BLaER1 treated with 17β-estradiol and CSF1 and Interleukin-3, amounts not matched to agents 10 nM and 100 nM (cell line): ENCODE data around the gene OR10V1.
"Not testable (repeated sequence)": the region's sequence is repeated elsewhere in the genome, so short reads cannot be mapped to it uniquely, and the experiment has no call there.

Experiments used
- H3K27ac ChIP-seq, 11 experiments: shearing (Covaris generic); formaldehyde crosslinking; 2 replicates each; pipeline ENCODE4 v1.8.1; 2022
- H3K27me3 ChIP-seq, 11 experiments: shearing (Covaris generic); formaldehyde crosslinking; 2 replicates each; pipeline ENCODE4 v1.8.1; 2022
- H3K36me3 ChIP-seq, 11 experiments: shearing (Covaris generic); formaldehyde crosslinking; 2 replicates each; pipeline ENCODE4 v1.8.1; 2022
- H3K4me1 ChIP-seq, 10 experiments: shearing (Covaris generic); formaldehyde crosslinking; 2 replicates each; pipeline ENCODE4 v1.8.1; 2022
- H3K4me2 ChIP-seq, 11 experiments: shearing (Covaris generic); formaldehyde crosslinking; 2 replicates each; pipeline ENCODE4 v1.8.1; 2022
- H3K4me3 ChIP-seq, 10 experiments: shearing (Covaris generic); formaldehyde crosslinking; 2 replicates each; pipeline ENCODE4 v1.8.1; 2022
- H3K9ac ChIP-seq, 11 experiments: shearing (Covaris generic); formaldehyde crosslinking; 2 replicates each; pipeline ENCODE4 v1.8.1; 2022
- H3K9me3 ChIP-seq, 11 experiments: shearing (Covaris generic); formaldehyde crosslinking; replicated peaks in 1 of 11; 2 replicates each; pipeline ENCODE4 v1.8.1; 2022
- H4K20me1 ChIP-seq, 11 experiments: shearing (Covaris generic); formaldehyde crosslinking; 2 replicates each; pipeline ENCODE4 v1.8.1; 2022
- Cebpa-rat ChIP-seq, 11 experiments: shearing (Covaris generic); IDR thresholded peaks; 2 replicates each; pipeline ENCODE4 v1.8.1; 2022

The OR10V1 gene

DNA sequence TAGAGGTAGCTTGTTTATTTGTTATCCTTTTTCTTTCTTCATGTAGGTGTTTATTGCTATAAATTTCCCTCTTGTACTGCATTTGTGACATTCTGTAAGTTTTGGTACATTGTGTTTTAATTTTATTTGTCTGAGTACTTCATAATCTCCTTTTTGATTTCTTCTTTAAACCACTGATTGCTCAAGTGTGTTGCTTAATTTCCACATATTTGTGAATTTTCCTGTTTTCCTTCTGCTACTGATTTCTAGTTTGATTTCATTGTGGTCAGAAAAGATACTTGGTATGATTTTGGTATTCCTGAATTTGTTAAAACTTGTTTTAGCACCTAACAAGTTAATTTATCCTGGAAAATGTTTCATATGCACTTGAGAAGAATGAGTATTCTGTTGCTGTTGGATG, 15.1 kb downstream of the OR10V1 start:
- TF ChIP-seq Cebpa-rat (IDR thresholded peaks at IDR 0.05): no peak
- no peak overlapping the region for H3K27ac ChIP-seq
- H3K9me3 ChIP-seq: peaks cover 5 to 22% (median 13%) of the 10 kb centered on the region in 11 experiments; a peak in 19 of 22 replicates
- H3K27me3 ChIP-seq: no peaks in the 10 kb centered on the region
- no peaks in the 10 kb centered on the region for H3K36me3 ChIP-seq
- H3K4me3 ChIP-seq: no peak overlapping the region
- no peaks in the 10 kb centered on the region for H4K20me1 ChIP-seq
- no peak overlapping the region for H3K4me2 ChIP-seq
- H3K9ac ChIP-seq: no peak overlapping the region
- no peaks in the 10 kb centered on the region for H3K4me1 ChIP-seq

- H3K4me1 ChIP-seq: peaks cover 4 to 12% (median 10%) of the 10 kb centered on the region in 10 experiments; a peak in 15 of 20 replicates
- H3K9me3 ChIP-seq: peaks cover 18 to 34% (median 24%) of the 10 kb centered on the region in 11 experiments
- H3K4me3 ChIP-seq: no peak overlapping the region
- no peak overlapping the region for H3K4me2 ChIP-seq
- no peak overlapping the region for H3K27ac ChIP-seq
- H3K36me3 ChIP-seq: no peaks in the 10 kb centered on the region
- no peak for TF ChIP-seq Cebpa-rat (IDR thresholded peaks at IDR 0.05)
- H4K20me1 ChIP-seq: no peaks in the 10 kb centered on the region
- H3K9ac ChIP-seq: no peak overlapping the region
- no peaks in the 10 kb centered on the region for H3K27me3 ChIP-seq
Measured at GRCh38 chr11:59692915-59693314, 20.7 kb downstream of the OR10V1 start.

DNA sequence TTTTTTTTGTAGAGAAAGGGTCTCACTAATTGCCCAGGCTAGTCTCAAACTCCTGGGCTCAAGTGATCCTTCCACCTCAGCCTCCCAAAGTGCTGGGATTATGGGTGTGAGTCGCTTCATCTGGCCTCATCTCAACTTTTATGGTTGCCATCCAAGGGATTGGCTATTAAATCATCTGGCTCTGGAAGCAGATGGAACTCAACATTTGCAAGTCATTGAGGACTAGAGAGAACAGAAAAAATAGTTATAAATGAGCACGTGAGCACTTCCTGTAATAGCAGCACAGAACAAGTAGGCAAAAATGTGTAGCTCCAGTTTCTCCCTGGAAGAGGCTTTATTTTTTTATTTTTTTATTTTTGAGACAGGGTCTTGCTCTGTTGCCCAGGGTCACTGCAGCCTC, 22.5 kb downstream of the OR10V1 start:
- Histone ChIP-seq H3K4me3 (no peak overlapping the region), H3K9ac (no peak overlapping the region), H3K27ac (no peak overlapping the region), H3K27me3 (no peaks in the 10 kb centered on the region), H3K9me3 (peaks cover 18 to 34% (median 24%) of the 10 kb centered on the region in 11 experiments), H3K4me2 (no peak overlapping the region), H3K4me1 (peaks cover 4 to 15% (median 11%) of the 10 kb centered on the region in 10 experiments; a peak in 15 of 20 replicates), H3K36me3 (no peaks in the 10 kb centered on the region), H4K20me1 (no peaks in the 10 kb centered on the region)
- TF ChIP-seq Cebpa-rat (IDR thresholded peaks at IDR 0.05): no peak

GRCh38 chr11:59689015-59689414, 24.6 kb downstream of the OR10V1 start:
- no peak overlapping the region for H3K4me3 ChIP-seq
- no peaks in the 10 kb centered on the region for H3K27me3 ChIP-seq
- peaks cover 4 to 15% (median 11%) of the 10 kb centered on the region in 10 experiments; a peak in 15 of 20 replicates for H3K4me1 ChIP-seq
- H3K9ac ChIP-seq: no peak overlapping the region
- no peaks in the 10 kb centered on the region for H3K36me3 ChIP-seq
- TF ChIP-seq Cebpa-rat (IDR thresholded peaks at IDR 0.05): no peak
- H3K4me2 ChIP-seq: peak overlapping the region in 6 of 11 experiments; percentile 1 to 29 (median 26); a peak in 6 of 22 replicates
- H3K27ac ChIP-seq: no peak overlapping the region
- H3K9me3 ChIP-seq: peaks cover 23 to 41% (median 29%) of the 10 kb centered on the region in 11 experiments
- H4K20me1 ChIP-seq: no peaks in the 10 kb centered on the region

- peaks cover 0 to 12% (median 5%) of the 10 kb centered on the region in 11 experiments; a peak in 10 of 22 replicates for H3K9me3 ChIP-seq
- H4K20me1 ChIP-seq, H3K27ac ChIP-seq, H3K9ac ChIP-seq, H3K4me3 ChIP-seq, H3K4me2 ChIP-seq, H3K4me1 ChIP-seq, H3K27me3 ChIP-seq, H3K36me3 ChIP-seq: not testable (repeated sequence)
Measured at GRCh38 chr11:59681260-59681725, 32.4 kb downstream of the OR10V1 start.

- Histone ChIP-seq H3K27me3 (no peaks in the 10 kb centered on the region), H3K27ac (no peak overlapping the region), H3K4me3 (no peak overlapping the region), H3K9me3 (peaks cover 0 to 11% (median 5%) of the 10 kb centered on the region in 11 experiments; a peak in 10 of 22 replicates), H3K9ac (no peak overlapping the region), H3K4me1 (peaks cover 0 to 6% (median 0%) of the 10 kb centered on the region in 10 experiments; a peak in 4 of 20 replicates), H4K20me1 (no peaks in the 10 kb centered on the region), H3K4me2 (no peak overlapping the region), H3K36me3 (no peaks in the 10 kb centered on the region)
- no peak for TF ChIP-seq Cebpa-rat (IDR thresholded peaks at IDR 0.05)
Measured at GRCh38 chr11:59680287-59681154, 33.1 kb downstream of the OR10V1 start.

DNA sequence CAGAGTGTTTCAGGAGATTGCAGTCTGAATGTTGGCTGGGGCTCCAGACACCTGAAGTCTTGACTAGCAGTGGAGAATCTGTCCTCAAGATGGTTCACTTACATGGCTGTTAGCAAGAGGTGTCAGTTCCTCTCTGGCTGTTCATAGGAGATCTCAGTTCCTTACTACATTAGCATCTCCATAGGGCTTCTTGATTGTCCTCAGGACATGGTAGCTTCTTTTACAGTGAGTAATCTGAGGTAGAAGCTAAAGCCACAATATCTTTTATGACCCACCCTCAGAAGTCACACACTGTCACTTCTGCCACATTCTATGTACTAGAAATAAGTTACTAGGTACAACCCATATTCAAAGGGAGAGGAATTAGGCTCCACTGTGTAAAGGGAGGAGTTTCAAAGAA, 34.3 kb downstream of the OR10V1 start:
- Histone ChIP-seq H3K27ac (no peak overlapping the region), H3K4me3 (no peak overlapping the region), H3K9me3 (peaks cover 0 to 1% (median 0%) of the 10 kb centered on the region in 11 experiments; a peak in 1 of 22 replicates), H3K4me1 (peaks cover 0 to 6% (median 0%) of the 10 kb centered on the region in 10 experiments; a peak in 4 of 20 replicates), H3K27me3 (no peaks in the 10 kb centered on the region), H3K4me2 (no peak overlapping the region), H3K36me3 (no peaks in the 10 kb centered on the region), H4K20me1 (no peaks in the 10 kb centered on the region), H3K9ac (no peak overlapping the region)
- no peak for TF ChIP-seq Cebpa-rat (IDR thresholded peaks at IDR 0.05)

DNA sequence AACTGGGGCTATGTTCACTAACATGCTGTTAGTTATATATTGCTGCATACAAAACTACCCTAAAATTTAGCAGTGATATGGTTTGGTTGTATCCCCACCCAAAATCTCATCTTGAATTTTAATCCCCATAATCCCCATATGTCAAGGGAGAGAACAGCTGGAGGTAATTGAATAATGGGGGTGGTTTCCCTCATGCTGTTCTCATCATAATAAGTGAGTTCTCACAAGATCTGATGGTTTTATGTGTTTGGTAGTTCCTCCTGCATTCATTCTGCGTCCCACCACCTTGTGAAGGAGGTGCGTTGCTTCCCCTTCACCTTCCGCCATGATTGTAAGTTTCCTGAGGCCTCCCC, 34.9 kb downstream of the OR10V1 start:
- Histone ChIP-seq H4K20me1 (no peaks in the 10 kb centered on the region), H3K9ac (no peak overlapping the region), H3K4me1 (peaks cover 0 to 6% (median 0%) of the 10 kb centered on the region in 10 experiments; a peak in 4 of 20 replicates), H3K9me3 (no peaks in the 10 kb centered on the region), H3K27me3 (no peaks in the 10 kb centered on the region), H3K4me2 (no peak overlapping the region), H3K36me3 (no peaks in the 10 kb centered on the region), H3K27ac (no peak overlapping the region), H3K4me3 (no peak overlapping the region)
- no peak for TF ChIP-seq Cebpa-rat (IDR thresholded peaks at IDR 0.05)

DNA sequence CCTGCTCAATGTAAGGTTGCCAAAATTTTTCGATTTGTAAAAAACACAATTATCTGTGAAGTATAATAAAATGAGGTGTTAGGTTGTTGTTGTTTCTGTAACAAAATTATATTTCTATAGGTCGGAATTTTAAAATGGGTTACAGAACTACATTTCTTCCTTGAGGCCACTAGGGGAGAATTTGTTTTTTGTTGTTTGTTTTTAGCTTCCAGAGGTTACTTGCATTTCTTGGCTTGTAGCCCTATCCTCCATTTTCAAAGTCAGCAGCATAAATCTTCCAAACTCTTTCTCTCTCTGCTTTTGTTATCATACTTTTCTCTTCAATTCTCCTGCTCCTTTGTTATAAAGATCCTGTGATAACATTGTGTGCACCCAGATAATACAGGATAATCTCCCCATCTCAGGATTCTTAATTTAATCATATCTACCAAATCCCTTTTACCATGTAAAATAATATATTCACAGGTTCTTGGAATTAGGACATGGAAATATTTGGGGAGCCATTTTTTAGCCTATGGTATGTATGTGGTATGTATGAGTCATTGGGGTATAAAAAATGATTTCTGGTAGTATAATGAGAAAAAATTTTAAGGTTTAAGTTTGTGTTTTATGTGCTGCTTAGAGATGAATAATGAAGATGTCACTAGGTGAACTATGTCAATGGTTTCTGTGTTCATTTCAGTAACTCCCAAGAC, 35.4 kb downstream of the OR10V1 start:
- Histone ChIP-seq H3K4me1 (peaks cover 0 to 6% (median 0%) of the 10 kb centered on the region in 10 experiments; a peak in 4 of 20 replicates), H3K4me2 (no peak overlapping the region), H3K9me3 (no peaks in the 10 kb centered on the region), H3K27ac (no peak overlapping the region), H3K9ac (no peak overlapping the region), H3K36me3 (no peaks in the 10 kb centered on the region), H4K20me1 (no peaks in the 10 kb centered on the region), H3K27me3 (no peaks in the 10 kb centered on the region), H3K4me3 (no peak overlapping the region)
- TF ChIP-seq Cebpa-rat (IDR thresholded peaks at IDR 0.05): no peak
